Activated T-cell treated with anti-CD3 and anti-CD28 coated beads for 4 hours (primary cell): Measurements from ENCODE around the gene IFT43.

Source experiments
- DNase-seq: peaks from one replicate; pipeline ENCODE4 v3.0.0-alpha.2; 2020

The IFT43 gene

DNA sequence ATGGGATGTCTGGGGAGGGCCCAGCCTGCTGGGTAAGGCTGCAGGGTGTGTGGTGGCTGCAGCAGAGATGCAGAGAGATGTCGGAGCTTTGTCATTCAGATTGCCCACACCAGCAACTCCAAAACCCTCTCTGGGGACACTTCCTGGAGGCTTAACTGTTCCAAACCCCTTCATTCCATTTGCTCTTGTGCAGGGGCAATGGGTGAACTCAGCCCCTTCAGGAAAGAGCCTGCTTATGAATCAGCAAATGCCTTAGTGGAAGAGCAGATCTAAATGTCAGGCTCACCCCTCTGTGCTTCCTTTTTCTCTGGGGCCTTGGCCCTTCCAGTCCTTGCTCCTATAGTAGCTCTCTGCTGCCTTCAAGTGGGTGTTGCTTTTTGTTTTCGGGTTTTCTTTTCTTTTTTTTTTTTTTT lies 129.5 kb downstream of the IFT43 start:
- DNase-seq = no peak

DNA sequence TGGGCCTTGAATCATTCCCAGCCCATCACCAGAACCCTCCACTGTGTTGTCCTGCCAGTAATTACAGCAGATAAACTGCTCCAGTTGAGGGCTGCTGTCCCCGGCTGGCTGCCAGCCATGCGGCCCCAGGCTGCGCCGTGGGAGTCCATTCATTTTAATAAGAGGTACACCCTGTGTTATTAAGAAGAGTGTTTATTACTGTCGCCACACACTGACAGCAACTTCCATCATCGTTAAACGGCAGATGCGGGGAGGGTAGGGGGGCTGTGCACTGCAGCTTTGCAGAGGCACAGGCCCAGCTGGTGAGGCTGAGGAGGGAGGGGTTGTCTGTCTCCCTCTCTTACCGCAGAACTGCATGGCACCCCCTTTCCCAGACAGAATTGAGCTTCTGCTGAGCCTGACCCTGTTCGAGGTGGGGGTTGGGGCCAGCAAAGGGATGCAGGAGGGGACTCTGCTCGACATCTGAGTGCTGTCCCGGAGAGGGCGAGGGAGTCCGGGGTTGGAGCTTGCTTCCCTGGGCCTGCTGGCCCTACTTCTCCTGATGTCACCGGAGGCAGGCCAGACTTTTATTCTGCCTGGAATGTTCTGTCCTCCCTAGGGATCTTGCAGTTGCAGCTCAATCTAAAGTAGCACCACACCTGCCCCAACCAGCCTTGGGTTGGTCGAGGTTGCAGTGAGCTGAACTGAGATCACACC lies 132.4 kb downstream of the IFT43 start:
- DNase-seq = no peak

GRCh38 chr14:76118594-76118993 lies 133.0 kb downstream of the IFT43 start:
- no peak for DNase-seq

DNA sequence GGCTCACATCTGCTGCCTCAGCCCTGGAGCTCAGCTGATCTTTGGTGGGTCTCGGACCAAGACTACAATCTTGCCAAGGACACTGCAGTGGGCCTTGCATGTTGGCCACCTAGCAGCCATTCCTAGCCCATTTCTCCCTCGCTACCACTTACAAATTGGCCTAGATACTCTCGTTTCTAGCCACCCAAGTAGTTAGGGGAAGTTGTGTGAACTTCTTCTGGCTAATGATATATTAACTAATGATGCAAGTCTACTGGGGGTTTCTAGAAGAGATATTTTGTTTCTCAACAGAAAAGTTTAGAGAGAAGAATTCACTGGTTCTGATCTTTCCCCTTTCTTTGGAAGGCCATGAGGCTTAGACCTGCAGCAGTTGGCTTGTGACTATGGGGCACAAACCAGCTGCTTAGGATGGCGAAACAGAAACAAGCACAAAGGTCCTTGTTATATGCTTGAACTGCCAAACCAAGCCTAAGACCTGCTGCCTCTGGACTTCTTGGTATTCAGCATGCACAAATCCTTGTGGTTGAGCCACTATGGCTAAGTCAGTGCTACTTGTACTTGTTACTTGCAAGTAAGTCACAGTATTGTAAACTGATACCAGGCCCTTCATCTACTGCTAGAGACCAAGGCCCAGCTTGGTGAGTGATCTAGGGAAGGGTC lies 135.7 kb downstream of the IFT43 start:
- DNase-seq = no peak

- no peak for DNase-seq
These were observed 138.1 kb downstream of the IFT43 start for GRCh38 chr14:76123426-76124225.

GRCh38 chr14:76125511-76125910 lies 139.9 kb downstream of the IFT43 start:
- no peak for DNase-seq

GRCh38 chr14:76126076-76126475 lies 140.5 kb downstream of the IFT43 start:
- DNase-seq = no peak

GRCh38 chr14:76129851-76130576 lies 144.5 kb downstream of the IFT43 start:
- DNase-seq = no peak

- DNase-seq = no peak
These were observed 145.8 kb downstream of the IFT43 start for GRCh38 chr14:76131071-76131965.

DNA sequence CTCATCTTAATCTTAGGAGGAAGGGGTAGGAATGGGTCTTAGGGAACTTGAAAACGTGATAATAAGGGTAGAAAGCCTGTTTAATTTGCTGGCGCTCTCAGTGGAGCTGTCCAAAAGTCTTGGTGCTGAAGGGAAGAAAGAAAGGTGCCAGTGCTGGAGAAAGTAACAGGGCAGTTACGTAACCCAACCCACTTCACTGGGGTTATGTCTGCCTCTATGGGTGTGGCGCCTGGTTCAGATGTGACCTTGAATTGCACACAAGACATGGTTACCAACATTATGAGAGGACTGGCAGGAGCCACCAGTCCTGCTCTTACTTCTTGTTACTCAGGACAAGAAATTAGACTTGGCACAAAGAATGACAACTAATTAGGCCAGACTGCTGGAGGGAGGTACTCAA lies 147.5 kb downstream of the IFT43 start:
- DNase-seq = no peak
